K562 (cell line): ENCODE data around the gene ADPRH. TPM values are rescaled to one million over a fixed set of nuclear protein-coding genes. Genes with fewer than 3 reads are reported as not detected.

ENCODE experiments used
- ATAC-seq: fragments of 200-7000 bp; cut with Tn5 transposase; 3 replicates; pipeline ENCODE4 v1.9.1; 2020; ENCODE audit warnings: moderate library complexity
- BruUV-seq: library from RNA; stranded (reverse); fragments of 400-500 nt; replicated peaks from 2 replicates; lab custom pipeline; 2021; lab: Mats Ljungman, UMichigan
- CTCF ChIA-PET: fragments of 300-600 bp; formaldehyde crosslinking; extraction: SDS; loops from one replicate; lab custom pipeline; 2021; ENCODE audit warnings: low intra/inter-chr PET ratio; lab: Yijun Ruan, JAX
- POLR2A ChIA-PET: fragments of 300-600, 350-650 bp; sonication (Branson Sonifier 250); formaldehyde crosslinking; extraction: SDS; loops from one replicate; lab custom pipeline; 2021; ENCODE audit warnings: antibody characterized with exemption, inconsistent platforms; lab: Yijun Ruan, JAX
- DNase-seq, 4 experiments: peaks; one replicate each; pipeline versions ENCODE4 v3.0.0 to v3.0.0-alpha.2; 2011 to 2018; ENCODE audit warnings: low spot score in 3 of 4, mixed read lengths in 3 of 4; ENCODE audit errors: extremely low read depth in 1 of 4
- FAIRE-seq: peaks from 2 replicates; lab custom pipeline; 2011; peaks lifted over from hg19 to GRCh38; lab: Jason Lieb, UNC
- H2AFZ ChIP-seq: 2 replicates; pipeline ENCODE4 v1.6.0; 2011; ENCODE audit warnings: low read depth, low read length, control low read depth, inconsistent platforms
- H3K27ac ChIP-seq: fragments of 200-600 bp; 3 replicates; pipeline ENCODE4 v1.8.0; 2011; ENCODE audit warnings: low read depth, mild to moderate bottlenecking, control low read depth, inconsistent platforms, low read length, moderate library complexity, mixed read lengths; ENCODE audit errors: extremely low read depth
- H3K27me3 ChIP-seq, 2 experiments: fragments of 300-600 bp in 1 of 2; 2 replicates in 1 of 2; 3 replicates in 1 of 2; pipeline versions ENCODE4 v1.6.0 to v1.8.0; 2011; ENCODE audit warnings: inconsistent platforms in 2 of 2, low read length in 2 of 2, mild to moderate bottlenecking in 1 of 2, mixed read lengths in 1 of 2, moderate library complexity in 1 of 2; ENCODE audit not compliant: control insufficient read depth in 2 of 2, insufficient read depth in 2 of 2
- H3K36me3 ChIP-seq: fragments of 300-600 bp; 3 replicates; pipeline ENCODE4 v1.8.0; 2011; ENCODE audit warnings: mild to moderate bottlenecking, low read length, inconsistent platforms; ENCODE audit not compliant: control insufficient read depth, insufficient read depth
- H3K4me1 ChIP-seq, 2 experiments: fragments of 200-600 bp in 1 of 2; replicated peaks in 1 of 2; 2 replicates in 1 of 2; 3 replicates in 1 of 2; pipeline versions ENCODE4 v1.5.1 to v1.8.0; 2011; ENCODE audit warnings: inconsistent platforms in 2 of 2, low read length in 2 of 2, mild to moderate bottlenecking in 1 of 2, mixed read lengths in 1 of 2, moderate library complexity in 1 of 2; ENCODE audit not compliant: control insufficient read depth in 2 of 2, insufficient read depth in 2 of 2
- H3K4me2 ChIP-seq: 2 replicates; pipeline ENCODE4 v1.6.1; 2011; ENCODE audit warnings: low read length, control low read depth, inconsistent platforms, mixed read lengths; ENCODE audit not compliant: insufficient read depth
- H3K4me3 ChIP-seq: fragments of 200-600 bp; sonication (generic), shearing (Covaris generic); 2 replicates; pipeline ENCODE4 v1.5.1; 2016; ENCODE audit warnings: control low read depth, inconsistent platforms
- H3K79me2 ChIP-seq: fragments of 200-600 bp; 3 replicates; pipeline ENCODE4 v1.8.0; 2011; ENCODE audit warnings: low read length, inconsistent platforms; ENCODE audit not compliant: control insufficient read depth, insufficient read depth
- H3K9ac ChIP-seq, 2 experiments: 2 replicates each; pipeline versions ENCODE4 v1.6.0 to v1.6.1; 2011; ENCODE audit warnings: low read depth in 2 of 2, low read length in 2 of 2, control low read depth in 1 of 2, inconsistent platforms in 1 of 2, mild to moderate bottlenecking in 1 of 2, mixed read lengths in 1 of 2; ENCODE audit not compliant: insufficient read depth in 1 of 2
- H3K9me1 ChIP-seq: one replicate; pipeline ENCODE4 v1.6.0; 2011; ENCODE audit warnings: inconsistent platforms, mild to moderate bottlenecking, low read length, moderate library complexity; ENCODE audit not compliant: control insufficient read depth, insufficient read depth
- H3K9me3 ChIP-seq: replicated peaks from 2 replicates; pipeline ENCODE4 v1.5.1; 2011; ENCODE audit warnings: low read depth, low read length, inconsistent platforms; ENCODE audit not compliant: control insufficient read depth, insufficient read depth
- H4K20me1 ChIP-seq: replicated peaks from 2 replicates; pipeline ENCODE4 v1.6.1; 2011; ENCODE audit warnings: low read length, inconsistent platforms, mixed read lengths; ENCODE audit not compliant: control insufficient read depth, insufficient read depth
- CREBBP ChIP-seq: IDR thresholded peaks from one replicate; pipeline ENCODE4 v1.6.1; 2012; ENCODE audit warnings: low read depth, mild to moderate bottlenecking, control low read depth, inconsistent platforms, low read length
- FOXK1 ChIP-seq: sonication (generic); formaldehyde crosslinking; IDR thresholded peaks from 2 replicates; pipeline ENCODE4 v1.8.0; 2022; ENCODE audit warnings: missing genetic modification reagents, mild to moderate bottlenecking, borderline replicate concordance
- LCOR ChIP-seq: sonication (generic); formaldehyde crosslinking; IDR thresholded peaks from 2 replicates; pipeline ENCODE4 v1.8.0; 2022; ENCODE audit warnings: mild to moderate bottlenecking, missing genetic modification reagents
- TBP ChIP-seq: optimal IDR thresholded peaks from 2 replicates; pipeline ENCODE3; 2011; ENCODE audit warnings: low read depth, low read length, improper control_type of control experiment
- ZC3H4 ChIP-seq: sonication (generic); formaldehyde crosslinking; IDR thresholded peaks from 2 replicates; pipeline ENCODE4 v1.9.0; 2021; ENCODE audit warnings: missing genetic modification reagents, borderline replicate concordance
- ZNF12 ChIP-seq: sonication (generic); formaldehyde crosslinking; IDR thresholded peaks from 2 replicates; pipeline ENCODE4 v1.4.0; 2020; ENCODE audit warnings: mild to moderate bottlenecking, missing genetic modification reagents
- ZNF217 ChIP-seq: sonication (generic); formaldehyde crosslinking; IDR thresholded peaks from 2 replicates; pipeline ENCODE4 v1.8.0; 2022; ENCODE audit warnings: mild to moderate bottlenecking, missing genetic modification reagents
- ZNF696 ChIP-seq: fragments of 250-450 bp; sonication (Bioruptor Pico); conservative IDR thresholded peaks from 2 replicates; pipeline ENCODE4 v1.4.0; 2020; ENCODE audit warnings: mild to moderate bottlenecking, moderate library complexity
- ZNF707 ChIP-seq: fragments of 250-450 bp; sonication (Bioruptor Pico); conservative IDR thresholded peaks from 2 replicates; pipeline ENCODE4 v1.8.0; 2022; ENCODE audit warnings: inconsistent platforms, mild to moderate bottlenecking, moderate library complexity
- in situ Hi-C: fragments of 300-500 bp; cut with MboI; formaldehyde crosslinking; loops from 4 replicates; pipeline ENCODE4 v1.15.0; 2018; ENCODE audit warnings: inconsistent platforms, mixed read lengths
- intact Hi-C: fragments of 100-400 bp; cut with micrococcal nuclease; formaldehyde crosslinking; loops from 2 replicates; pipeline ENCODE4 v1.14.2; 2022
- polyA plus RNA-seq, 8 experiments: library from polyadenylated mRNA; depleted of rRNA in 4 of 8; stranded (reverse) in 5 of 8; unstranded in 3 of 8; fragments of >200 nt; fragmentation: Nextera tagmentation in 2 of 8; fragmentation: Illumina TruSeq in 1 of 8; extraction: Ambion mirVana in 2 of 8; extraction: Trizol in 1 of 8; gene quantifications; 2 replicates each; pipeline versions ENCODE4 v1.2.1 to v1.2.3, GENCODE V29; 2011 to 2014; ENCODE audit warnings: inconsistent platforms in 1 of 8, missing spikeins in 1 of 8
- total RNA-seq, 7 experiments: library from RNA; depleted of rRNA in 6 of 7; stranded (reverse); fragments of >200 nt in 6 of 7; fragmentation: Illumina TruSeq in 2 of 7; extraction: Trizol in 2 of 7; gene quantifications; 2 replicates each; pipeline versions ENCODE4 v1.2.1 to v1.2.3, GENCODE V29; 2011 to 2021; ENCODE audit warnings: low replicate concordance in 1 of 7
- TF ChIP-seq, protein P1 (sequence below): sonication (generic); formaldehyde crosslinking; IDR thresholded peaks from 2 replicates; pipeline ENCODE4 v1.8.0; 2023; ENCODE audit warnings: missing genetic modification reagents, mild to moderate bottlenecking, borderline replicate concordance
- TF ChIP-seq, protein P2 (sequence below), 2 experiments: fragments of 150-350 bp in 1 of 2; IDR thresholded peaks; 2 replicates each; pipeline ENCODE4 v1.6.1; 2012 to 2016; ENCODE audit warnings: low read depth in 2 of 2, low read length in 2 of 2, mild to moderate bottlenecking in 1 of 2, moderate library complexity in 1 of 2
- TF ChIP-seq, protein P3 (sequence below): sonication (generic); formaldehyde crosslinking; IDR thresholded peaks from 2 replicates; pipeline ENCODE4 v1.8.0; 2022; ENCODE audit warnings: missing genetic modification reagents, mild to moderate bottlenecking, borderline replicate concordance

ADPRH gene
- total and polyA plus RNA-seq, 9 of the 15 experiments (the other 6 are each of a cell fraction or from before 2014, with no cell fraction given): 0.01 to 1.4 (median 0.65) TPM

DNA sequence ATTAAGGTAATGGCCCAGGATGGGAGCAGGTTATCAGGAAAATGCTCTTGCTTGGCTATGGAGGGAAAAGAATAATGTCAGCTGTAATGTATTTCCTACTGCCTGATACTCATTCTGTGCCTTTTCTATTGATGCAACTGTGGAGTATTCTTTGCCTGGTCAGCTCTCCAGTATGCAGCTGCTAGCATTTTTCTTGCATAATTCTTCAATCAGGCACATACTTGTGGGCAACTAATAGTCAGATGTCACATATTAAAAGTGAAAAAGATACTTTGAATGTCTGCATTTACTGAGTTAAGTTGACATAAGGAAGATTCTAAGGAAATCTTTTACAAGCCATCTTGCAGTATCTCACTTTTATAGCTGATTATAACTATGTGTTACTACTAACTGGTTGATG is 49.4 kb upstream of the ADPRH start:
- intact Hi-C loops: no loop called here
- Histone ChIP-seq H3K4me2 (no peak overlapping the region), H3K4me1 (no peaks in the 10 kb centered on the region), H3K9me3 (no peaks in the 10 kb centered on the region), H3K4me3 (no peak overlapping the region), H3K79me2 (no peaks in the 10 kb centered on the region), H3K27me3 (no peaks in the 10 kb centered on the region), H3K9ac (no peak overlapping the region), H3K9me1 (no peaks in the 10 kb centered on the region), H3K27ac (no peak overlapping the region), H3K36me3 (peaks cover 10% of the 10 kb centered on the region; the same call in 1 of the 3 replicates), H2AFZ (no peak overlapping the region), H4K20me1 (no peaks in the 10 kb centered on the region)
- in situ Hi-C loops: no loop called here
- TF ChIP-seq ZNF696 (no peak), LCOR (CRISPR knock-in tag) (no peak), ZNF217 (no peak), ZC3H4 (CRISPR knock-in tag) (no peak), ZNF12 (CRISPR knock-in tag) (no peak), CREBBP (no peak), TBP (no peak), FOXK1 (no peak), ZNF707 (CRISPR knock-in tag) (no peak)
- TF ChIP-seq, protein P1, sequence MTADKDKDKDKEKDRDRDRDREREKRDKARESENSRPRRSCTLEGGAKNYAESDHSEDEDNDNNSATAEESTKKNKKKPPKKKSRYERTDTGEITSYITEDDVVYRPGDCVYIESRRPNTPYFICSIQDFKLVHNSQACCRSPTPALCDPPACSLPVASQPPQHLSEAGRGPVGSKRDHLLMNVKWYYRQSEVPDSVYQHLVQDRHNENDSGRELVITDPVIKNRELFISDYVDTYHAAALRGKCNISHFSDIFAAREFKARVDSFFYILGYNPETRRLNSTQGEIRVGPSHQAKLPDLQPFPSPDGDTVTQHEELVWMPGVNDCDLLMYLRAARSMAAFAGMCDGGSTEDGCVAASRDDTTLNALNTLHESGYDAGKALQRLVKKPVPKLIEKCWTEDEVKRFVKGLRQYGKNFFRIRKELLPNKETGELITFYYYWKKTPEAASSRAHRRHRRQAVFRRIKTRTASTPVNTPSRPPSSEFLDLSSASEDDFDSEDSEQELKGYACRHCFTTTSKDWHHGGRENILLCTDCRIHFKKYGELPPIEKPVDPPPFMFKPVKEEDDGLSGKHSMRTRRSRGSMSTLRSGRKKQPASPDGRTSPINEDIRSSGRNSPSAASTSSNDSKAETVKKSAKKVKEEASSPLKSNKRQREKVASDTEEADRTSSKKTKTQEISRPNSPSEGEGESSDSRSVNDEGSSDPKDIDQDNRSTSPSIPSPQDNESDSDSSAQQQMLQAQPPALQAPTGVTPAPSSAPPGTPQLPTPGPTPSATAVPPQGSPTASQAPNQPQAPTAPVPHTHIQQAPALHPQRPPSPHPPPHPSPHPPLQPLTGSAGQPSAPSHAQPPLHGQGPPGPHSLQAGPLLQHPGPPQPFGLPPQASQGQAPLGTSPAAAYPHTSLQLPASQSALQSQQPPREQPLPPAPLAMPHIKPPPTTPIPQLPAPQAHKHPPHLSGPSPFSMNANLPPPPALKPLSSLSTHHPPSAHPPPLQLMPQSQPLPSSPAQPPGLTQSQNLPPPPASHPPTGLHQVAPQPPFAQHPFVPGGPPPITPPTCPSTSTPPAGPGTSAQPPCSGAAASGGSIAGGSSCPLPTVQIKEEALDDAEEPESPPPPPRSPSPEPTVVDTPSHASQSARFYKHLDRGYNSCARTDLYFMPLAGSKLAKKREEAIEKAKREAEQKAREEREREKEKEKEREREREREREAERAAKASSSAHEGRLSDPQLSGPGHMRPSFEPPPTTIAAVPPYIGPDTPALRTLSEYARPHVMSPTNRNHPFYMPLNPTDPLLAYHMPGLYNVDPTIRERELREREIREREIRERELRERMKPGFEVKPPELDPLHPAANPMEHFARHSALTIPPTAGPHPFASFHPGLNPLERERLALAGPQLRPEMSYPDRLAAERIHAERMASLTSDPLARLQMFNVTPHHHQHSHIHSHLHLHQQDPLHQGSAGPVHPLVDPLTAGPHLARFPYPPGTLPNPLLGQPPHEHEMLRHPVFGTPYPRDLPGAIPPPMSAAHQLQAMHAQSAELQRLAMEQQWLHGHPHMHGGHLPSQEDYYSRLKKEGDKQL (CRISPR knock-in tag): no peak
- TF ChIP-seq, protein P2, sequence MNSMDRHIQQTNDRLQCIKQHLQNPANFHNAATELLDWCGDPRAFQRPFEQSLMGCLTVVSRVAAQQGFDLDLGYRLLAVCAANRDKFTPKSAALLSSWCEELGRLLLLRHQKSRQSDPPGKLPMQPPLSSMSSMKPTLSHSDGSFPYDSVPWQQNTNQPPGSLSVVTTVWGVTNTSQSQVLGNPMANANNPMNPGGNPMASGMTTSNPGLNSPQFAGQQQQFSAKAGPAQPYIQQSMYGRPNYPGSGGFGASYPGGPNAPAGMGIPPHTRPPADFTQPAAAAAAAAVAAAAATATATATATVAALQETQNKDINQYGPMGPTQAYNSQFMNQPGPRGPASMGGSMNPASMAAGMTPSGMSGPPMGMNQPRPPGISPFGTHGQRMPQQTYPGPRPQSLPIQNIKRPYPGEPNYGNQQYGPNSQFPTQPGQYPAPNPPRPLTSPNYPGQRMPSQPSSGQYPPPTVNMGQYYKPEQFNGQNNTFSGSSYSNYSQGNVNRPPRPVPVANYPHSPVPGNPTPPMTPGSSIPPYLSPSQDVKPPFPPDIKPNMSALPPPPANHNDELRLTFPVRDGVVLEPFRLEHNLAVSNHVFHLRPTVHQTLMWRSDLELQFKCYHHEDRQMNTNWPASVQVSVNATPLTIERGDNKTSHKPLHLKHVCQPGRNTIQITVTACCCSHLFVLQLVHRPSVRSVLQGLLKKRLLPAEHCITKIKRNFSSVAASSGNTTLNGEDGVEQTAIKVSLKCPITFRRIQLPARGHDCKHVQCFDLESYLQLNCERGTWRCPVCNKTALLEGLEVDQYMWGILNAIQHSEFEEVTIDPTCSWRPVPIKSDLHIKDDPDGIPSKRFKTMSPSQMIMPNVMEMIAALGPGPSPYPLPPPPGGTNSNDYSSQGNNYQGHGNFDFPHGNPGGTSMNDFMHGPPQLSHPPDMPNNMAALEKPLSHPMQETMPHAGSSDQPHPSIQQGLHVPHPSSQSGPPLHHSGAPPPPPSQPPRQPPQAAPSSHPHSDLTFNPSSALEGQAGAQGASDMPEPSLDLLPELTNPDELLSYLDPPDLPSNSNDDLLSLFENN (IDR thresholded peaks at IDR 0.05; ENCODE audit: low read depth in 2 of 2, low read length in 2 of 2): no peak
- TF ChIP-seq, protein P3, sequence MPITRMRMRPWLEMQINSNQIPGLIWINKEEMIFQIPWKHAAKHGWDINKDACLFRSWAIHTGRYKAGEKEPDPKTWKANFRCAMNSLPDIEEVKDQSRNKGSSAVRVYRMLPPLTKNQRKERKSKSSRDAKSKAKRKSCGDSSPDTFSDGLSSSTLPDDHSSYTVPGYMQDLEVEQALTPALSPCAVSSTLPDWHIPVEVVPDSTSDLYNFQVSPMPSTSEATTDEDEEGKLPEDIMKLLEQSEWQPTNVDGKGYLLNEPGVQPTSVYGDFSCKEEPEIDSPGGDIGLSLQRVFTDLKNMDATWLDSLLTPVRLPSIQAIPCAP (CRISPR knock-in tag): no peak
- ATAC-seq (no peak), FAIRE-seq (no peak), DNase-seq (no peak)
- no TSS peak for BruUV-seq
- ChIA-PET POLR2A (interaction anchor here (0.7 kb wide), 1 partner anchor 25 kb away, joined by 3 read pairs; no protein-coding TSS in a partner anchor), CTCF (no interaction called here)
